Measurements from ENCODE around the gene GDPD3. TPM values are rescaled to one million over a fixed set of nuclear protein-coding genes. Genes with fewer than 3 reads are reported as not detected.
A peak's percentile ranks its signal among the peaks of the same experiment; 100 is the strongest.

Gene GDPD3
- total RNA-seq, 2 donors from 2014 or later, result 0.91 to 2.4 TPM

DNA sequence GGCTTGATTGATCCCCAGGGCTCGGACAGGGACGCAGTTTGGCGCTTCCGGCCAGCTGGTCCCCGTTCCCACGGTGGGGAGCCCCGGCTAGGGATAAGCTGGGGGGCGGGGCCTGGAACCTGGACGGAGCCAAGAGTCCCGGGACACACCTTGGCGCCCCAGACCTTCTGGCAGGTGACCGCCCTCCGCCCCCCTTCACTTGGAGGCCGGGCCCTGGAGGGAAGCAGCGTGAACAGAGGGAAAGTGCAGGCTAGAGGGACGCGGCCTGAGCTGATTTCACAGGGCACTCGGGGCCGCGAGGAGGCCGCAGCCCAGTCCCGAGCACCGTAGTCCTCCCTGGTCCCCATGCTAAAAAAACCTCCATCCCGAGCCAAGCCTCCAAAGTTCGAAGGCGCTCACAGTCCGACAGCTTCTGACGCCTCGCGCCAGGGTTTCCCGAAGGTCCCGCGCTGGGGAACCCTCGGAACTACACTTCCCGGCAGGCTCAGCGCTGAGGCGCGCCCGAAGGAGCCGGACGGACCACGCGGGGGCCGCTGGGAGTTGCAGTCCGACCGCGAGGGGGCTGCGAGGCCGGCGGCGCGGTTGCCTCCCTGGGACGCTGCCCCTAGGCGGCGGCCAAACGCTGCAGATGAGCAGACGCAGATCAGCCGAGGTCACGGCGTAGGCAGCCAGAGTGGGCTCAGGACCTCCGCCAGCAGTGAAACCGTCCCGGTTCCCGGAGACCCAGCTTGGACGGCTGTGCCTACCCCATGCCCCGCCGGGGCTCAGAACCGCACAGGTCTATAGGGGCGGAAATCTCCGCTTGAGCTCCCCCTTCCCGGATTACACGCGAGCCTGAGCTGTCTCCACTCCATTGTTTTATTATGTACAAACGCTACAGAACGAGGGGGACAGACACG is 21.6 kb downstream of the GDPD3 start, which contains the start of gene TBX6:
TBX6 (minus strand) TSS at position 451 of the 899 bp plus-strand sequence. CDS start 731 bp downstream, outside the sequence.
- H3K9me3 ChIP-seq, result no peaks in the 10 kb centered on the region
- no peaks in the 10 kb centered on the region for H3K36me3 ChIP-seq
- intact Hi-C loops (cut with DNase I), result loop anchor here (10.0 kb wide), 2 partner anchors 283 to 313 kb away; partner anchors contain the start of genes MYL11, TBC1D10B and ZNF771
- under 1% methylated on average over 75 of the region's 76 CpGs for WGBS
- no peaks in the 10 kb centered on the region for H3K27me3 ChIP-seq (replicated peaks; ENCODE audit: insufficient read depth)
- peak; percentile 90 for DNase-seq (ENCODE audit: low spot score)
- peak within 1 kb of the TSS; percentile 48 to 78 for H3K27ac ChIP-seq
- TF ChIP-seq POLR2AphosphoS5 (IDR thresholded peaks at IDR 0.05) (peak; percentile 78), POLR2A (IDR thresholded peaks at IDR 0.05) (peak; percentile 20), CTCF (IDR thresholded peaks at IDR 0.05) (peak; percentile 74 to 99 (median 92))
- peaks cover 20% of the 10 kb centered on the region for H3K4me1 ChIP-seq (replicated peaks)
- H3K4me3 ChIP-seq, result peak within 1 kb of the TSS; percentile 32 to 43

- H3K27me3 ChIP-seq (replicated peaks; ENCODE audit: insufficient read depth), result no peaks in the 10 kb centered on the region
- WGBS, result 59% methylated on average over 26 of the region's 26 CpGs
- H3K4me1 ChIP-seq (replicated peaks), result peaks cover 20% of the 10 kb centered on the region
- H3K27ac ChIP-seq, result peak overlapping the region; percentile 48 to 78
- intact Hi-C loops (cut with DNase I), result loop anchor here (10.0 kb wide), 2 partner anchors 284 to 314 kb away; partner anchors contain the start of genes MYL11, TBC1D10B and ZNF771
- H3K36me3 ChIP-seq, result no peaks in the 10 kb centered on the region
- H3K4me3 ChIP-seq, result peak overlapping the region in 1 of 2 donors; percentile 43
- TF ChIP-seq POLR2A (IDR thresholded peaks at IDR 0.05) (no peak), CTCF (IDR thresholded peaks at IDR 0.05) (no peak), POLR2AphosphoS5 (IDR thresholded peaks at IDR 0.05) (no peak)
- no peaks in the 10 kb centered on the region for H3K9me3 ChIP-seq
- DNase-seq (ENCODE audit: low spot score), result no peak
Observed at GRCh38 chr16:30090610-30091331, 22.6 kb downstream of the GDPD3 start.

- TF ChIP-seq POLR2A (IDR thresholded peaks at IDR 0.05), result no peak
- no peak for TF ChIP-seq POLR2AphosphoS5 (IDR thresholded peaks at IDR 0.05)
- no peak for TF ChIP-seq CTCF (IDR thresholded peaks at IDR 0.05)
- Histone ChIP-seq H3K36me3 (peaks cover 0 to 9% of the 10 kb centered on the region in 2 donors), H3K27me3 (replicated peaks; ENCODE audit: insufficient read depth) (no peaks in the 10 kb centered on the region), H3K27ac (no peak overlapping the region), H3K4me1 (replicated peaks) (peaks cover 17% of the 10 kb centered on the region), H3K4me3 (no peak overlapping the region), H3K9me3 (no peaks in the 10 kb centered on the region)
- DNase-seq (ENCODE audit: low spot score), result no peak
- intact Hi-C loops (cut with DNase I), result no loop called here
- 74% methylated on average over 22 of the region's 22 CpGs for WGBS
Observed at GRCh38 chr16:30088832-30089624, 24.3 kb downstream of the GDPD3 start.

DNA sequence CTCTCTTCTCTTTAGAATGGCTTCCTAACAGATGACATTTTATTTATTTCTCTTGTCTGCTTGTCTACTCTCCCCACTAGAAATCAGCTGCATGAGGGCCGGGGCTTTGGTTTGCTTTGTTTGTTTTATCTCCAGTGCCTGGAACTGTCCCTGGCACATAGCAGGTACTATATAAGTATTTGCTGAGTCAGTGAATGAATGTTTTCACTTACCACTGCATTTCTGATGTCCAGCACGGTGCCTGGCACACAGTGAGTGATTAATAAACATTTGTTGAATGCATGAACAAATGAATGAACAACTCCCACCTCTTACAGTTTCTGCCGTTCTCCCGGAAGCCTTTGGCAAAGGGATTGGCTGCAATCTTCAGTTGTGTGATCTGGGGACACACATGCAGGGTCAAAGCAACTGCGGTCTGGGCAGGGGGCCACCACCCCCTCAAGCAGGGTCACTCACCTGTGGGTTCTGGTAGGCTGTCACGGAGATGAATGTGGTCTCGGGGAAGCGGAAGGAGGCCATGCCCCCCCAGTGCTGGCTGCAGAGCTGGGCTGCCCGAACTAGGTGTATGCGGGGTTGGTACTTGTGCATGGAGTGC is 25.0 kb downstream of the GDPD3 start:
- peaks cover 17% of the 10 kb centered on the region for H3K4me1 ChIP-seq (replicated peaks)
- H3K9me3 ChIP-seq, result no peaks in the 10 kb centered on the region
- intact Hi-C loops (cut with DNase I), result no loop called here
- H3K27ac ChIP-seq, result no peak overlapping the region
- no peak overlapping the region for H3K4me3 ChIP-seq
- WGBS, result 74% methylated on average over 10 of the region's 10 CpGs
- no peak for DNase-seq (ENCODE audit: low spot score)
- peaks cover 0 to 16% of the 10 kb centered on the region in 2 donors for H3K36me3 ChIP-seq
- TF ChIP-seq CTCF (IDR thresholded peaks at IDR 0.05), result no peak
- no peak for TF ChIP-seq POLR2AphosphoS5 (IDR thresholded peaks at IDR 0.05)
- no peak for TF ChIP-seq POLR2A (IDR thresholded peaks at IDR 0.05)
- no peaks in the 10 kb centered on the region for H3K27me3 ChIP-seq (replicated peaks; ENCODE audit: insufficient read depth)
